Nephron progenitor cell (in vitro differentiated cells): ENCODE data around the gene C16orf92.

Experiments
- DNase-seq: peaks from one replicate; pipeline ENCODE4 v3.0.0; 2021
- H3K27ac Mint-ChIP-seq: 2 replicates; pipeline ENCODE4 v1.8.0; 2021; ENCODE audit warnings: mild to moderate bottlenecking, moderate library complexity, mixed read lengths
- H3K27me3 Mint-ChIP-seq: 2 replicates; pipeline ENCODE4 v1.8.0; 2021; ENCODE audit warnings: mild to moderate bottlenecking, low read depth, mixed read lengths; ENCODE audit not compliant: poor library complexity
- H3K36me3 Mint-ChIP-seq: 2 replicates; pipeline ENCODE4 v1.8.0; 2021; ENCODE audit warnings: low read depth, mixed read lengths
- H3K4me1 Mint-ChIP-seq: 2 replicates; pipeline ENCODE4 v1.8.0; 2021; ENCODE audit warnings: mixed read lengths
- H3K4me3 Mint-ChIP-seq: 2 replicates; pipeline ENCODE4 v1.8.0; 2021; ENCODE audit warnings: mild to moderate bottlenecking, moderate library complexity, mixed read lengths
- H3K9me3 Mint-ChIP-seq: 2 replicates; pipeline ENCODE4 v1.8.0; 2021; ENCODE audit warnings: mild to moderate bottlenecking, moderate library complexity, mixed read lengths
- CTCF ChIP-seq: fragments of 200-600 bp; sonication (generic); IDR thresholded peaks from 2 replicates; pipeline ENCODE4 v1.5.0; 2021; ENCODE audit warnings: antibody characterized with exemption

The C16orf92 gene

GRCh38 chr16:30006095-30006473 is 16.9 kb upstream of the C16orf92 start:
- no peak for DNase-seq
- no peak overlapping the region for H3K4me3 Mint-ChIP-seq
- H3K4me1 Mint-ChIP-seq, result peaks cover 7% of the 10 kb centered on the region
- no peaks in the 10 kb centered on the region for H3K36me3 Mint-ChIP-seq
- H3K9me3 Mint-ChIP-seq, result no peaks in the 10 kb centered on the region
- TF ChIP-seq CTCF, result no peak
- H3K27ac Mint-ChIP-seq, result no peak overlapping the region
- H3K27me3 Mint-ChIP-seq, result peaks cover 28% of the 10 kb centered on the region

GRCh38 chr16:30006659-30007377 is 16.2 kb upstream of the C16orf92 start:
- H3K36me3 Mint-ChIP-seq, result no peaks in the 10 kb centered on the region
- H3K4me1 Mint-ChIP-seq, result peaks cover 8% of the 10 kb centered on the region
- H3K27me3 Mint-ChIP-seq, result peaks cover 32% of the 10 kb centered on the region
- H3K27ac Mint-ChIP-seq, result no peak overlapping the region
- H3K9me3 Mint-ChIP-seq, result no peaks in the 10 kb centered on the region
- no peak for DNase-seq
- no peak for TF ChIP-seq CTCF
- H3K4me3 Mint-ChIP-seq, result no peak overlapping the region

GRCh38 chr16:30007378-30007895 is 15.6 kb upstream of the C16orf92 start:
- H3K27ac Mint-ChIP-seq, result no peak overlapping the region
- no peaks in the 10 kb centered on the region for H3K36me3 Mint-ChIP-seq
- H3K4me1 Mint-ChIP-seq, result peaks cover 13% of the 10 kb centered on the region

GRCh38 chr16:30009085-30009862 is 13.7 kb upstream of the C16orf92 start:
- Mint-ChIP-seq H3K4me3 (peak overlapping the region; percentile 61), H3K4me1 (peaks cover 13% of the 10 kb centered on the region), H3K36me3 (no peaks in the 10 kb centered on the region), H3K9me3 (no peaks in the 10 kb centered on the region), H3K27ac (no peak overlapping the region), H3K27me3 (peaks cover 49% of the 10 kb centered on the region)
- no peak for DNase-seq
- TF ChIP-seq CTCF, result no peak

More at GRCh38 chr16:30007378-30007895, 15.6 kb upstream of the C16orf92 start:
- TF ChIP-seq CTCF, result no peak
- no peak for DNase-seq
- Mint-ChIP-seq H3K9me3 (no peaks in the 10 kb centered on the region), H3K27me3 (peaks cover 38% of the 10 kb centered on the region), H3K4me3 (no peak overlapping the region)

- no peaks in the 10 kb centered on the region for H3K36me3 Mint-ChIP-seq
Measured at GRCh38 chr16:30009990-30010843, 12.8 kb upstream of the C16orf92 start.

More at GRCh38 chr16:30009990-30010843, 12.8 kb upstream of the C16orf92 start:
- H3K4me1 Mint-ChIP-seq, result peaks cover 13% of the 10 kb centered on the region
- TF ChIP-seq CTCF, result no peak
- peak overlapping the region; percentile 75 for H3K4me3 Mint-ChIP-seq
- H3K9me3 Mint-ChIP-seq, result no peaks in the 10 kb centered on the region
- DNase-seq, result no peak
- H3K27ac Mint-ChIP-seq, result no peak overlapping the region
- H3K27me3 Mint-ChIP-seq, result peaks cover 55% of the 10 kb centered on the region
